ENCODE results near the gene MTHFD2. TPM values are rescaled to one million over a fixed set of nuclear protein-coding genes. Genes with fewer than 3 reads are reported as not detected.
"Not testable (repeated sequence)": the region's sequence is repeated elsewhere in the genome, so short reads cannot be mapped to it uniquely, and the experiment has no call there.

Gene MTHFD2
- total RNA-seq, 2 experiments from 2014 or later, result 264 to 277 TPM

DNA sequence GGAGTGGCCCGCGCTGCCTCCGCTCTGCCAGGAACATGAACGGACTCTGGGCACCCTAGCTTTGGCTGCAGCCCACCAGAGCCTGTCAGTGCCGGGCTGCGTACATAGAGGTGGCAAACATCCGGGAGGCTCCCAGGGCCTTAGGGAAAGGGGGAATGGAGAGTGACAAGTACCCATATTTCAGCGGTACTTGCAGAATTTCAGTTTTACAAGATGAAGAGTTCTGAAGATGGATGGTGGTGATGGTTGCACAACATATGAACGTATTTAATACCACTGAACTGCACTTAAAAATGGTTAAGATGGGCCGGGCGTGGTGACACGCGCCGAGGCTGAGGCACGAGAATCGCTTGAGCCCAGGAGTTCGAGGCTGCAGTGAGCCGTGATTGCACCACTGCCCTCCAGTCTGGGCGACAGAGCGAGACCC is 873 bp downstream of the MTHFD2 start:
- no peaks in the 10 kb centered on the region for H3K27me3 Mint-ChIP-seq
- CTCF ChIA-PET, result interaction anchor here (0.6 to 7.2 kb wide), 11 partner anchors 8 to 389 kb away, joined by 3 to 100 read pairs (median 4); partner anchors contain the start of gene MOB1A
- no peaks in the 10 kb centered on the region for H3K9me3 Mint-ChIP-seq
- no peak for DNase-seq
- peak overlapping the region; percentile 99 for H3K4me3 Mint-ChIP-seq
- H3K4me1 Mint-ChIP-seq, result peaks cover 58% of the 10 kb centered on the region
- H3K36me3 Mint-ChIP-seq (ENCODE audit: low read depth), result peaks cover 48% of the 10 kb centered on the region
- H3K27ac Mint-ChIP-seq, result peak overlapping the region; percentile 100
- POLR2A ChIA-PET, result interaction anchor here (0.6 to 11.4 kb wide), 25 partner anchors 8 to 966 kb away, joined by 3 to 262 read pairs (median 7); partner anchors contain the start of genes BOLA3, CCDC142, MOB1A and PRADC1

DNA sequence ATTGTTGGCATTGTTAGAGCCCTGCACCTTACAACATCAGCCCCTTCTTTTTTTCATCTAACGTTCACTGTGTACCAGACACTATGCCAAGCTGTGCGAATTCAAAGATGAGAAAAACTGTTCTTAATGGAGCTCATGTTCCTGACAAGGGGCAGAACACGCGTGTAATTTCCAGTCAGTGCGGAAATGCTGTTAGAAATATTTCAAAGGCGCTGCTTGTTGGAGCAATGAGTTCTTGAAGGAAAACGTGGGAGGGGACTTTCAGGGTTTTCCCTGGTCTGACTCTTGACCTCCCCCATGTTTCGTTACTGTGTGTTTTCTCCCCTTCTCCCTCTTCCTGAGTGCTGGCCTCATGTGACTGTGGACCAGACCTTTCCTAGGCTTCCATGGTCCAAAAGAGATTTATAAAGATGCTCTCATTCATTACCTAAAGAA is 1.5 kb downstream of the MTHFD2 start:
- no peak for DNase-seq
- peaks cover 52% of the 10 kb centered on the region for H3K36me3 Mint-ChIP-seq (ENCODE audit: low read depth)
- POLR2A ChIA-PET, result interaction anchor here (0.6 to 11.4 kb wide), 17 partner anchors 7 to 463 kb away, joined by 3 to 262 read pairs (median 8); partner anchors contain the start of genes BOLA3, CCDC142, MOB1A and STAMBP

DNA sequence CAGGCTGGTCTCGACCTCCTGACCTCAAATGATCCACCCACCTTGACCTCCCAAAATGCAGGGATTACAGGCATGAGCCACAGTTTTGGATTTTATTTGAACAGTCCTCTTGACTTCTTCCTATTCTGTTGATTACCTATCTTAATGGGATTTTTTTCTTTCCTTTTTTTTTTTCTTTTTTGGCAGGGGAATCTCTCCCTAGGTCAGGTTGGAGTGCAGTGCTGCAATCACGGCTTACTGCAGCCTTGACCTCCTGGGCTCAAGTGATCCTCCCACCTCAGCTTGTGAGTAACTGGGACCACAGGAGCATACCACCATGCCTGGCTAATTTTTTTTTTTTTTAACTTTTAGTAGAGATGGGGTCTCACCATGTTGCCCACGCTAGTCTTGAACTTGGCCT is 2.8 kb downstream of the MTHFD2 start:
- peak overlapping the region; percentile 68 for H3K27ac Mint-ChIP-seq
- peak overlapping the region; percentile 99 for H3K4me3 Mint-ChIP-seq
- no peaks in the 10 kb centered on the region for H3K9me3 Mint-ChIP-seq
- H3K27me3 Mint-ChIP-seq, result no peaks in the 10 kb centered on the region
- DNase-seq, result no peak
- ChIA-PET CTCF (interaction anchor here (7.2 kb wide), 1 partner anchor 21 kb away, joined by 100 read pairs; the partner anchor contains the start of gene MOB1A), POLR2A (interaction anchor here (0.7 to 11.4 kb wide), 6 partner anchors 9 to 373 kb away, joined by 3 to 262 read pairs (median 14); partner anchors contain the start of genes BOLA3, MOB1A and STAMBP)
- H3K4me1 Mint-ChIP-seq, result peaks cover 77% of the 10 kb centered on the region
- H3K36me3 Mint-ChIP-seq (ENCODE audit: low read depth), result peaks cover 64% of the 10 kb centered on the region

More for the DNA sequence above, 1.5 kb downstream of the MTHFD2 start:
- CTCF ChIA-PET, result interaction anchor here (0.6 to 7.2 kb wide), 8 partner anchors 17 to 388 kb away, joined by 3 to 100 read pairs (median 4); partner anchors contain the start of gene MOB1A
- H3K4me1 Mint-ChIP-seq, result peaks cover 64% of the 10 kb centered on the region
- peak overlapping the region; percentile 99 for H3K4me3 Mint-ChIP-seq
- H3K27me3 Mint-ChIP-seq, result no peaks in the 10 kb centered on the region
- peak overlapping the region; percentile 100 for H3K27ac Mint-ChIP-seq
- H3K9me3 Mint-ChIP-seq, result no peaks in the 10 kb centered on the region

DNA sequence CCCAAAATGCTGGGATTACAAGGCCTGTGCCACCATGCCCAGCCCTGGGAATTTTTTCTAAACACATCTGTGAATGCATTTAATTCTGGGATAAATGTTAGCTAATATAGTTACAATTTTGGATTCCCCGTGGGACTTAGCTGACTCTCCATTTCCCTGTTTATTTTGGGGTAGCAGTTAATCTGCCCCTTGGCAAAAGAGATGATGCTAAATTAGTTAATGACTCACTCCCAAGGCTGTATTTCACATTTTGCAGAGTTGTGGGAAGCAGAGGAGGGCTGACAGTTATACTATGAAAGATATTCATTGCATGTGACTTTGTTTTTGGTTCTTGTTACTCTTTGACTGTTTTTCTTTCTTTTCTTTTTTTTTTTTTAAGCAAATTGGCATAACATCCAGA is 3.2 kb downstream of the MTHFD2 start:
- no peak for DNase-seq
- H3K4me3 Mint-ChIP-seq, result peak overlapping the region; percentile 99
- H3K9me3 Mint-ChIP-seq, result no peaks in the 10 kb centered on the region
- peak overlapping the region; percentile 68 for H3K27ac Mint-ChIP-seq
- POLR2A ChIA-PET, result interaction anchor here (0.7 to 11.4 kb wide), 5 partner anchors 10 to 373 kb away, joined by 3 to 262 read pairs (median 4); partner anchors contain the start of genes BOLA3, MOB1A and STAMBP
- H3K36me3 Mint-ChIP-seq (ENCODE audit: low read depth), result peaks cover 68% of the 10 kb centered on the region
- no peaks in the 10 kb centered on the region for H3K27me3 Mint-ChIP-seq
- CTCF ChIA-PET, result interaction anchor here (7.2 kb wide), 1 partner anchor 21 kb away, joined by 100 read pairs; the partner anchor contains the start of gene MOB1A
- H3K4me1 Mint-ChIP-seq, result peaks cover 81% of the 10 kb centered on the region

DNA sequence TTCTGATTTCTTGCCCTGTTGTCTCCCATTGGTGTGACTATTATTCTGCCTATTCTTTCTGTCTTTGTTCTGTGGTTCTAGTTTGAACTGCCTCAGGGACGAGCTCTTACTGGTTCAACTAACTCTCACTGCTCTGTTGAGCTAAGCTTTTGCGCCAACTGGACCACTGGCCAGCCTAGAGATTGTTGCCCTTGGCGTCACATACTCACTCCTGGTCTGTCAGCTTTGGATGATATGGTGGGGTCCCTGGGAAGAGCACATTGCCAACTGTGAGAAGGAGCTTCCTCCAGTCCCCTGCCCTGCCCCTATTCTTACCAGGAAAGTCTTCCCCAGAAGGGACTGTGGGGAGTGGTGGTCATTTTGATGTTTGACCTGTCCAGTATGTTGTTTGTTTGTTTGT is 6.0 kb downstream of the MTHFD2 start:
- Mint-ChIP-seq H3K36me3 (ENCODE audit: low read depth) (peaks cover 83% of the 10 kb centered on the region), H3K4me3 (peak overlapping the region; percentile 58), H3K9me3 (no peaks in the 10 kb centered on the region), H3K27me3 (no peaks in the 10 kb centered on the region), H3K4me1 (peaks cover 84% of the 10 kb centered on the region), H3K27ac (peak overlapping the region; percentile 96)
- DNase-seq, result no peak
- ChIA-PET POLR2A (interaction anchor here (0.7 to 6.4 kb wide), 9 partner anchors 8 to 467 kb away, joined by 3 to 125 read pairs (median 4); partner anchors contain the start of genes BOLA3, MOB1A, TPRKB and WBP1), CTCF (interaction anchor here (0.7 to 5.0 kb wide), 3 partner anchors 26 to 170 kb away, joined by 5 to 41 read pairs (median 11); partner anchors contain the start of genes BOLA3 and MOB1A)

DNA sequence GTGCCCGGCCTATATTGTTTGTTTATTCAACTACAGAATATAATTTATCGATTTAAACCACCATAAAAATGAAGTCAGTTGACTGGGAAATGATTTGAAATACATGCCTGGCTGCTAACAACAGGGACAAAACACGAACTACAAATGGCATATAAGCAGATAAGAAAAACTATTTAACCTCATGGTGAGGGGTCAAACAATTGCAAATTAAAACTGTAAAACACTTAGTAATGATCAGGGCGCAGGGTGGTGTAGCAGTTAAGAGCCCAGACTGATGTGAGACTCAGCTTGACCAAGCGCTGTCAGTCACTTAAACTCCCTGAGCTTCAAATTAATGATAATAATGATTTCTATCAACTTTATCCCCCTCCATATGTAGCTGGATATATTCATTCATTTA is 6.7 kb downstream of the MTHFD2 start:
- CTCF ChIA-PET, result interaction anchor here (0.9 to 5.0 kb wide), 6 partner anchors 8 to 378 kb away, joined by 3 to 41 read pairs (median 6); partner anchors contain the start of genes BOLA3 and MOB1A
- Mint-ChIP-seq H3K36me3 (ENCODE audit: low read depth) (peaks cover 82% of the 10 kb centered on the region), H3K27ac (peak overlapping the region; percentile 96), H3K4me1 (peaks cover 86% of the 10 kb centered on the region), H3K27me3 (no peaks in the 10 kb centered on the region), H3K4me3 (peak overlapping the region; percentile 64), H3K9me3 (no peaks in the 10 kb centered on the region)
- no peak for DNase-seq
- POLR2A ChIA-PET, result interaction anchor here (1.1 to 6.4 kb wide), 10 partner anchors 9 to 456 kb away, joined by 3 to 125 read pairs (median 6); partner anchors contain the start of genes BOLA3, MOB1A and STAMBP

DNA sequence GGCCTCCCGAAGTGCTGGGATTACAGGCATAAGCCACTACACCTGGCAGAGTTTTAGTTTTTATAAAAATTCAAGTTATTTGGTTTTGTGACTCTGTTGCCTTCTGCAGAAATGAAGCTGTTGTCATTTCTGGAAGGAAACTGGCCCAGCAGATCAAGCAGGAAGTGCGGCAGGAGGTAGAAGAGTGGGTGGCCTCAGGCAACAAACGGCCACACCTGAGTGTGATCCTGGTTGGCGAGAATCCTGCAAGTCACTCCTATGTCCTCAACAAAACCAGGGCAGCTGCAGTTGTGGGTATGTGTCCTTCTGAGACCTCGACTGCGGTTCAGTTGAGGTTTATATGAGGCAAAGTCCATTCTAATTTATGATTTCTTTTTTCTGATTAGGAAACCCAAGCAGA is 7.2 kb downstream of the MTHFD2 start:
- peak; percentile 56 for DNase-seq
- H3K36me3 Mint-ChIP-seq (ENCODE audit: low read depth), result peaks cover 81% of the 10 kb centered on the region
- peaks cover 82% of the 10 kb centered on the region for H3K4me1 Mint-ChIP-seq
- ChIA-PET POLR2A (interaction anchor here (0.6 to 6.4 kb wide), 17 partner anchors 7 to 456 kb away, joined by 3 to 125 read pairs (median 4); partner anchors contain the start of genes BOLA3, MOB1A, MTHFD2 and STAMBP), CTCF (interaction anchor here (0.8 to 5.0 kb wide), 12 partner anchors 9 to 383 kb away, joined by 3 to 41 read pairs (median 4); partner anchors contain the start of genes BOLA3 and MOB1A)
- peak overlapping the region; percentile 64 for H3K4me3 Mint-ChIP-seq
- H3K27ac Mint-ChIP-seq, result peak overlapping the region; percentile 96
- no peaks in the 10 kb centered on the region for H3K9me3 Mint-ChIP-seq
- no peaks in the 10 kb centered on the region for H3K27me3 Mint-ChIP-seq

DNA sequence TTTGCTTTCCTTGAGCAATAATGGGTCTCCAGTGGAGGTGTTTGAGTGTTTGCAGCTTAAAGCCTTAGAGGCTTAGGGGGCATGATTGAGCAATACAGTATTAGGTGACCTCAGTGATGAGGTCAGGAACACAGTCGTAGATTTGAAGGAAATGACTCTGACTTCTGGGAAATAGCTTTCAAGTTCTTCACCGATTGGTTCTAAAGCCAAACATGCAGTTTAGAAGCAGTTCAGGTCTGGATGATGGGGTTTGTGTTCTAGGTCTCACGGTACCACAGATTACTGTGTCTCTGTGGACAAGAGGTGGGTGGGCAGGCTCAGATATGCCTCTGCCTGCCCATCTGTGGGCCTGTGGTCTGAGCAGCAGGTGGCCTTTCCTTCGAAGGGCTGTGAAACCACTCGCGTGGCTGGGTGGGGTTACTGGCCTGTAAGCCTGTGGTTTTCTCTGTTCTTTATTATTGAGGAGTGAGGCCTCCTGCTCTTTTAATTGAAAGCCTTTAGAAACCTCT is 7.8 kb downstream of the MTHFD2 start:
- peak; percentile 67 for DNase-seq
- ChIA-PET CTCF (interaction anchor here (0.8 to 5.0 kb wide), 11 partner anchors 9 to 384 kb away, joined by 3 to 41 read pairs (median 4); partner anchors contain the start of genes BOLA3 and MOB1A), POLR2A (interaction anchor here (0.6 to 6.4 kb wide), 16 partner anchors 7 to 457 kb away, joined by 3 to 125 read pairs (median 6); partner anchors contain the start of genes BOLA3, MOB1A, MTHFD2 and STAMBP)
- Mint-ChIP-seq H3K36me3 (ENCODE audit: low read depth) (peaks cover 80% of the 10 kb centered on the region), H3K27me3 (no peaks in the 10 kb centered on the region), H3K4me1 (peaks cover 78% of the 10 kb centered on the region), H3K27ac (peak overlapping the region; percentile 96), H3K9me3 (no peaks in the 10 kb centered on the region), H3K4me3 (peak overlapping the region; percentile 64)

DNA sequence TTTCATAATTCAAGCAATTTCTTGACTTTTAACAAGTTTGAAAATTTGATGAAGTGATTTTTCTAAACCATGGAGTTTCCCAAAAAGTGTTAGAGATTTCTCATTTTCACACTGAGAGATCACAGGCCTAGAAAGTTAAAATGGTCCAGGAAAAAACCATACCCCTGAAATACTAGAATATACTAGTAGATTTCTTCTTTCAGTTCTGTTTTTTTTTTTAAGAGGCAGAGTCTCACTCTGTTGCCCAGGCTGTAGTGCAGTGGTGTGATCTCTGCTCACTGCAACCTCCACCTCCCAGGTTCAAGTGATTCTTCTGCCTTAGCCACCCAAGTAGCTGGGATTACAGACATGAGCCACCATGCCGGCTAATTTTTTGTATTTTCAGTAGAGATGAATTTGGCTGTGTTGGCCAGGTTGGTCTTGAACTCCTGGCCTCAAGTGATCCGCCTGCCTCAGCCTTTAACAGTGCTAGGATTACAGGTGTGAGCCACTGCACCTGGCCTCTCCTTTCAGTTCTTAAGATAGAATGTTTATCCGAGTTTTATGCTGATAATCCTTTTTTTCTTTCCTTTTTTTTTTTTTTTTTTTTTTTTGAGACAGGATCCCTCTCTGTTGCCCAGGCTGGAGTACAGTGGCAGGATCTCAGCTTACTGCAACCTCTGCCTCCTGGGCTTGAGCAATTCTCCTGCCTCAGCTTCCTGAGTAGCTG is 14.4 kb downstream of the MTHFD2 start:
- no peaks in the 10 kb centered on the region for H3K27me3 Mint-ChIP-seq
- no peaks in the 10 kb centered on the region for H3K9me3 Mint-ChIP-seq
- no peak for DNase-seq
- ChIA-PET POLR2A (interaction anchor here (1.4 kb wide), 1 partner anchor 35 kb away, joined by 4 read pairs; the partner anchor contains the start of gene MOB1A), CTCF (no interaction called here)
- H3K4me3 Mint-ChIP-seq, result no peak overlapping the region
- H3K4me1 Mint-ChIP-seq, result peaks cover 22% of the 10 kb centered on the region
- no peak overlapping the region for H3K27ac Mint-ChIP-seq
- peaks cover 70% of the 10 kb centered on the region for H3K36me3 Mint-ChIP-seq (ENCODE audit: low read depth)

DNA sequence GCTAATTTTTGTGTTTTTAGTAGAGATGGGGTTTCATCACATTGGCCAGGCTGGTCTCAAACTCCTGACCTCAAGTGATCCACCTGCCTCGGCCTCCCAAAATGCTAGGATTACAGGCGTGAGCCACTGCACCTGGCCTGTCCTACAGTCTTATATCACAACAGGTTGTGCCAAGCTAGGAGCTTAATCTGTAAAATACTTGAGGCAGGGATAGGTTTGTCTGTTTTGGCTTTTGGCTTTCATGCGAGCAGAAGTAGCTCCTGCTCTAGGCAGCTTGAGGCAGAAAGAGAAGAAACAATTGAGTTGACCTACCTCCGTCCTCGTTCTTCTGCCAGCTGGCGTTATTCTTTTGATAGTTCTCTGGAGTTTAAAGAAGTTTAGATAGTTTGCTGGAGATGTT is 17.4 kb downstream of the MTHFD2 start:
- DNase-seq, H3K27ac Mint-ChIP-seq, H3K4me1 Mint-ChIP-seq, H3K27me3 Mint-ChIP-seq, H3K9me3 Mint-ChIP-seq, H3K4me3 Mint-ChIP-seq: not testable (repeated sequence)
- ChIA-PET POLR2A (interaction anchor here (1.1 to 4.6 kb wide), 5 partner anchors 9 to 37 kb away, joined by 3 to 29 read pairs (median 5); partner anchors contain the start of gene MOB1A), CTCF (interaction anchor here (1.0 to 1.5 kb wide), 4 partner anchors 9 to 119 kb away, joined by 5 to 6 read pairs (median 6); partner anchors contain the start of gene BOLA3)
- H3K36me3 Mint-ChIP-seq (ENCODE audit: low read depth), result peaks cover 67% of the 10 kb centered on the region

DNA sequence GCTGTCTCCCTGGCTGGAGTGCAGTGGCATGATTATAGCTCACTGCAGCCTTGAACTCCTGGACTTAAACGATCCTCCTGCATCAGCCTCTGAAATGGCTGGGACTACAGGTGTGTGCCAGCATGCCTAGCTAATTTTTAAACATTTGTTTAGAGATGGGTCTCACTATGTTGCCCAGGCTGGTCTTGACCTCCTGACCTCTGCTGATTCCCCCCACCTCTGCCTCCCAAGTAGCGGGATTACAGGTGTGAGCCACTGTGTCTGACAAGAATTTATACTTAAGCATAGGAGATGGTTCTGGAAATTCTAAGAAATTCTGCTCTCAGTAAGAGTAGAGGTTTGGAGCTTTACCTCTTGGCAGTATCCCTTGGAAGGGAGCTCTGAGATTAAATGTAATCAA is 18.2 kb downstream of the MTHFD2 start:
- Mint-ChIP-seq H3K4me3 (no peak overlapping the region), H3K9me3 (no peaks in the 10 kb centered on the region), H3K27me3 (no peaks in the 10 kb centered on the region), H3K4me1 (peaks cover 2% of the 10 kb centered on the region), H3K27ac (no peak overlapping the region), H3K36me3 (ENCODE audit: low read depth) (peaks cover 66% of the 10 kb centered on the region)
- ChIA-PET POLR2A (interaction anchor here (1.1 to 4.6 kb wide), 4 partner anchors 10 to 38 kb away, joined by 3 to 29 read pairs (median 6); partner anchors contain the start of gene MOB1A), CTCF (interaction anchor here (0.6 to 1.5 kb wide), 5 partner anchors 10 to 118 kb away, joined by 3 to 6 read pairs (median 5); partner anchors contain the start of gene BOLA3)
- no peak for DNase-seq
